IPS-18a (cell line): ENCODE measurements around the gene URM1.

Experiments used
- H3K27ac ChIP-seq: one replicate; pipeline ENCODE4 v1.5.1; 2013; ENCODE audit warnings: low read length
- H3K27me3 ChIP-seq: one replicate; pipeline ENCODE4 v1.6.1; 2013; ENCODE audit warnings: mild to moderate bottlenecking, low read length; ENCODE audit not compliant: control insufficient read depth, insufficient read depth
- H3K36me3 ChIP-seq: one replicate; pipeline ENCODE4 v1.6.1; 2013; ENCODE audit warnings: low read depth, low read length; ENCODE audit not compliant: control insufficient read depth
- H3K4me1 ChIP-seq: one replicate; pipeline ENCODE4 v1.6.1; 2013; ENCODE audit warnings: low read depth, low read length; ENCODE audit not compliant: control insufficient read depth
- H3K4me3 ChIP-seq: one replicate; pipeline ENCODE4 v1.5.1; 2013; ENCODE audit warnings: low read length
- H3K9ac ChIP-seq: one replicate; pipeline ENCODE4 v1.6.1; 2013; ENCODE audit warnings: mild to moderate bottlenecking, low read length, moderate library complexity
- H3K9me3 ChIP-seq: one replicate; pipeline ENCODE4 v1.6.1; 2013; ENCODE audit warnings: low read depth, low read length; ENCODE audit not compliant: control insufficient read depth

The URM1 gene

DNA sequence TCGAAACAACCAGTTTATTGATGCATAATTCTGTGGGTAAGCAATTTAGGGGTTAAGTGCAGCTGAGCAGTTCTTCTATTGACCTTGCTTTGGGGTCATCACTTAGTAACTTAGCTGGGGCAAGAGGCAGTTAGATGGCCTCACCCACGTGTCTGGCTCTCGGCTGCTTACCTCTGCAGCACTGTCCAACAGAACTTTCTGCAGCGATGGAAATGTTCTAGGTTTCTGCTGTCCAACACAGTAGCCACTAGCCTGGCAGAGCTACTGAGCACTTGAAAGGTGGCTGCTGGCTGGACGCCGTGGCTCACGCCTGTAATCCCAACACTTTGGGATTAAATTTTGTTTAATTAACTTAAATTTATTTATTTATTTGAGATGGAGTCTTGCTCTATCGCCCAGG is 13.1 kb upstream of the URM1 start:
- Histone ChIP-seq H3K4me1 (peaks cover 8% of the 10 kb centered on the region), H3K9me3 (no peaks in the 10 kb centered on the region), H3K9ac (no peak overlapping the region), H3K36me3 (peaks cover 3% of the 10 kb centered on the region), H3K27me3 (peaks cover 19% of the 10 kb centered on the region), H3K27ac (no peak overlapping the region), H3K4me3 (no peak overlapping the region)

DNA sequence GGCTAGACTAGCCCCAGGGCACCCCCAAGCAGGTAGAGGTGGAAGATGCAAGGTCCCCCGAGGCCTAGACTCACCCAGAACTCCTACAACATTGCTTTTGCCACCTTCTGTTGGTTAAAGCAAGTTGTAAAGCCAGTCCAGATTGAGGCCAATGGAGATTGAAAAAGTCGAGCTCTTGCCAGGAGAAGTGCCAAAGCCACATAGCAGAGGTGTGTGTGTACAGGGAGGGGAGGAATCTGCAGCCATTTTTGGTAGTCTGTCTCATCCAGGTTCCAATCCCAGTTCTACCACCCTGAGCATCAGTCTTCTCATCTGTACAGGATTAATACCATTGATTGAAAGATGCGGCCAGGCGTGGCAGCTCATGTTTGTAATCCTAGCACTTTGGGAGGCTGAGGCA is 12.3 kb upstream of the URM1 start:
- Histone ChIP-seq H3K4me3 (no peak overlapping the region), H3K4me1 (peaks cover 14% of the 10 kb centered on the region), H3K9me3 (no peaks in the 10 kb centered on the region), H3K27me3 (peaks cover 26% of the 10 kb centered on the region), H3K9ac (no peak overlapping the region), H3K36me3 (peaks cover 3% of the 10 kb centered on the region), H3K27ac (no peak overlapping the region)

DNA sequence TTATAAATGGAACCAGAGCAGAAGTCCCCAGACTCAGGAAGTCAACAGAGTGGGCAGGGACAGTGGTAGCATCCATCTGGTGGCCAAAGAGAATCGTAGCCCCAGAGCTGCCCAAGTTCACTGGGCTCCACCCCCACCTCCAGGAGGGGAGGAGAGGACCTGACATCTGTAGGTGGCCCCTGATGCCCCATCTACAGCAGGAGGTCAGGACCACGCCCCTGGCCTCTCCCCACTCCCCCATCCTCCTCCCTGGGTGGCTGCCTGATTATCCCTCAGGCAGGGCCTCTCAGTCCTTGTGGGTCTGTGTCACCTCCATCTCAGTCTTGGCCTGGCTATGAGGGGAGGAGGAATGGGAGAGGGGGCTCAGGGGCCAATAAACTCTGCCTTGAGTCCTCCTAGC is 10.3 kb upstream of the URM1 start:
- no peak overlapping the region for H3K27ac ChIP-seq
- no peak overlapping the region for H3K4me3 ChIP-seq
- no peak overlapping the region for H3K9ac ChIP-seq
- peaks cover 22% of the 10 kb centered on the region for H3K4me1 ChIP-seq
- no peaks in the 10 kb centered on the region for H3K9me3 ChIP-seq
- peaks cover 41% of the 10 kb centered on the region for H3K27me3 ChIP-seq
- peaks cover 3% of the 10 kb centered on the region for H3K36me3 ChIP-seq

DNA sequence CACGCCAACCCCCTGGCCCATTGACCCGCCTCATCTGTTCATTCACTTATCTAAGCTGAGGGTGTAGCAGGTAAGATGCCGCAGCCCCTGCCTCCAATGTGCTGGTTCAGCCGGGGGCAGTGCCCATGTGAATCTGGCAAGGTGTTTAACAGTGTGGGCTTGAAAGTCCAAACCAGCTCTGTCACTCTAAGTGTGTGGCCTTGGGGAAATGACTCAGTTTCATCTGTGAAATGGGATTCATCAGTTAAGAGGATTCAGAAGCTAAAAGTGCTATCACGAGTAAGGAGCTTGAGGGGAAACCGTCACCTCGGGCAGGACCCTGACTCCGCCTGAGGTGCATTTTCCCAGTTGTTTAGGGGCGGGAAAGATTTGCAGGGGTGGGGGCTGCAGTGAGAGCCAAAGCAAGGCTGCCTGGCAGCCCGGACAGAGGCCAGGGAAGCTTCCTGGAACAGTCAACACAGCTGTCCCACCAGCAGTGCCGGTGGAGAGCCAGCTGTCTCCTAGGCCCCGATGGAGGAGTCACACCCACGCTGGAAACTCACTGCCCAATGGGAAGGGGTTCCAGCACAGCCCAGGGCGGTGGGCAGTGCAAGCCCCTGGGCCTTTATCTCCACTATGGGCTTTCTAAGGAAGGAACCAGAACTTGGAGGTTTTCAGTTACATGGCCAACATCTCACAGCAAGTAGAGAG is 9.7 kb upstream of the URM1 start:
- Histone ChIP-seq H3K4me3 (no peak overlapping the region), H3K9ac (no peak overlapping the region), H3K27me3 (peaks cover 47% of the 10 kb centered on the region), H3K4me1 (peaks cover 22% of the 10 kb centered on the region), H3K36me3 (no peaks in the 10 kb centered on the region), H3K9me3 (no peaks in the 10 kb centered on the region), H3K27ac (no peak overlapping the region)

DNA sequence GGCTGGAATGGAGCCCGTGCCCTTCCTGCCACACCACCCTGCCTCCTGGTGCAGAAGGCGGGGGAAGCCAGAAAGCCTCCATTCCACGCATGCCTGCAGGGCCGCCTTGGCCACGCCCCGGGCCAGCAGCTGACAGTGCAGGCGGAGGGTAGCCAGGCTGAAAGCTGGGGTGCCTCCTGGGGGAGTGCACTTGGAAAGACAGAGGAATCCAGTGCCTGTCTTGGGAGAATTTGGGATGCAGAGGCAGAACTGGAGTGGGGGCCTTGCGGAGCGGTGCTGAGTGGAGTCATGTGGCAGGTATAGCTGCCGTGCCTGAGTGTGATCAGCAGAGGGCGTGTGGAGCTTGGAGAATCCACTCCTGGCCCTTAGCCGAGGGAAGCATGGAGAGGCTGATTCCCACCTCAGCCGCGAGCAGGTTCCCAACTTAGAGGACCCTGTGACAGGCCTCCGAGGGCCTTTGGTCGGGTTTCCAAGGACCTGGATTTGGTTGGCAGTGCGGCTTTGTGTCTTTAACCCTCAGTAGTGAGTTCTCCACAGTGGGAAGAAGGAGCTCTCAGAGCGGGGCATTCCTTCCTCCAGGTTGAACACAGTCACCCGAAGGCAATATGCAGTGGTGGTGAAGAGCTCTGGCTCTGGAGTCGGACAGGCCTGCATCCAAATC is 9.1 kb upstream of the URM1 start:
- no peak overlapping the region for H3K4me3 ChIP-seq
- H3K9me3 ChIP-seq = no peaks in the 10 kb centered on the region
- peaks cover 22% of the 10 kb centered on the region for H3K4me1 ChIP-seq
- H3K36me3 ChIP-seq = no peaks in the 10 kb centered on the region
- H3K27ac ChIP-seq = no peak overlapping the region
- no peak overlapping the region for H3K9ac ChIP-seq
- H3K27me3 ChIP-seq = peaks cover 54% of the 10 kb centered on the region

DNA sequence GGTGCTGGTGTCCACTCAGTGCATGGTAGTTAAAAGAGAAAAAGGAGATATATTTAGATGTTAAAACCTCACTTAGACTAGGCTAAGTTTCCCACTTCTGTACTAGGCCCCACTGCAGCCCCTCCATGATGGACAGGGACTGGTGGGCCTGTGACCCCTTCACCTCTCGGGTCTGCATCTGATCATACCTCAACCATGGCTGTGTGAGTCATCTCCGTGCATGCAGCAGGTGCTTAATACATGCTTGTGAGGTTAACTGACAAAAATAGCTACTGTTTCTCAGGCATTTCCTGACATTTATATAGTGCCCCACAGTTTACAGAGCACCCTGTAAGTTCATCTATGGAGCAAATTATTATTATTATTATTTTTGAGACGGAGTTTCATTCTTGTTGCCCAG is 8.4 kb upstream of the URM1 start:
- no peaks in the 10 kb centered on the region for H3K9me3 ChIP-seq
- H3K36me3 ChIP-seq = no peaks in the 10 kb centered on the region
- H3K4me1 ChIP-seq = peaks cover 22% of the 10 kb centered on the region
- H3K27ac ChIP-seq = no peak overlapping the region
- H3K9ac ChIP-seq = no peak overlapping the region
- H3K4me3 ChIP-seq = no peak overlapping the region
- H3K27me3 ChIP-seq = peaks cover 60% of the 10 kb centered on the region

DNA sequence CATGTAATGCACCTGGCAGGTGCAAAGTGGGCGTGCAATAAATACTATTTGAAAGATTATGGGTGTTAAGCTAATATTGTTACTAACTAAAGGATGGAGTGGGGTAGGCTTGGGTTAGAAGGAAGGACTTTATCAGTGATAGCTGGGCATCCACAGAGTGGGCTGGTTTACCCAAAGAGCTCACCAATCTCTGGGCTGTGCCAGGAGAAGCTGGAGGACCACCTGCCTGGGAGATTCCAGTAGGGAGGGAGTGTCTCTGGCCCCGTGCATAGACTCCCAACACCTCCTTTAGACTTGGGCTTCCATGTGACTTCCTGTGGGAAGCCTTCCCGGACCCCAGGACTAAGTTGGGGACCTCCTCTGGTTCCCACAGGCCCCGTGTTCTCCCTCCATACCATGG is 5.6 kb upstream of the URM1 start:
- Histone ChIP-seq H3K27me3 (peaks cover 71% of the 10 kb centered on the region), H3K4me1 (peaks cover 26% of the 10 kb centered on the region)

DNA sequence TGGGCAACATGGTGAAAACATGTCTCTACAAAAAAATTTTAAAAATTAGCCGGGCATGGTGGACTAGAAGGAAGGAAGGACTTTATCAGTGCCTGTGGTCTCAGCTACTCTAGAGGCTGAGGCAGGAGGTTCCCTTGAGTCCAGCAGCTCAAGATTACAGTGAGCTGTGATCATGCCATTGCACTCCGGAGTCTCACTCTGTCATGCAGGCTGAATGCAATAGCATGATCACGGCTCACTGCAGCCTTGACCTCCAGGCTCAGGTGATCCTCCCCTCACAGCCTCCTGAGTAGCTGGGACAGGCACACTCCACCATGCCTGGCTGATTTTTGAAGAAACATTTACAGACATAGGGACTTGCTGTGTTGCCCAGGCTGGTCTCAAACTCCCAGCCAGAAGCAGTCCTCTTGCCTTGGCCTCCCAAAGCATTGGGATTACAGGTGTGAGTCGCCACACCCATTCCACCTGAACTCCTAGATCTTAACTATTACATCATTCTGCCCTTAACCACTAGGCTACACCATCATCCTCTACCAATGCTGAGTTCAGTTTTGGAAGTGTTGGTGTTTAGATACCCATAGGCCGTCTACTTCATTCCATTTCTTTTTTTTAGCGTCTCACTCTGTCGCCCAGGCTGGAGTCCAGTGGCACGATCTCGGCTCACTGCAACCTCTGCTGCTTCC is 2.0 kb upstream of the URM1 start:
- H3K9me3 ChIP-seq = no peaks in the 10 kb centered on the region
- H3K27ac ChIP-seq = no peak overlapping the region
- H3K4me1 ChIP-seq = peaks cover 19% of the 10 kb centered on the region
- no peak overlapping the region for H3K9ac ChIP-seq
- no peak overlapping the region for H3K4me3 ChIP-seq
- H3K36me3 ChIP-seq = no peaks in the 10 kb centered on the region
- peaks cover 42% of the 10 kb centered on the region for H3K27me3 ChIP-seq

More for the DNA sequence above, 5.6 kb upstream of the URM1 start:
- Histone ChIP-seq H3K9ac (peak overlapping the region; percentile 29), H3K36me3 (no peaks in the 10 kb centered on the region), H3K4me3 (peak overlapping the region; percentile 38), H3K9me3 (no peaks in the 10 kb centered on the region), H3K27ac (no peak overlapping the region)

DNA sequence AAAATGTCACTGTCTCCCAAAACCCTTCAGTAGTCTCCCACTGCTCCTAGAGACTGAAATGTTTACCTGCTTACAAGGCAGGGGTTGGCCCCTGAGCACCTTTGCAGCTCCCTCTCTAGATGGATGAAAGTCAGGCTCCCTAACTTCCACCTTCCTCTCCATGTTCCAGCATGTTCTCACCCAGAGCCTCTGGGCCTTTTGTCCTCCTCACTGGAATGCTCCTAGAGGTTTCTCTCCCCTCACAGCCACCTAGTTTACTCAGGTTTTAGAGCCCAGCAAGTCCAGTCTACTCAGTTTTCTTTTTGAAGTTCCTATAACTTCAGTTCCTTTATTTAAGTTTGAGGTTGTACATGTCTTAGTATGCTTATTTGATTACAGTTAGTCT is 815 bp upstream of the URM1 start:
- H3K4me1 ChIP-seq = peaks cover 16% of the 10 kb centered on the region
- H3K4me3 ChIP-seq = peak overlapping the region; percentile 97
- H3K27me3 ChIP-seq = peaks cover 35% of the 10 kb centered on the region
- H3K9me3 ChIP-seq = no peaks in the 10 kb centered on the region
- H3K27ac ChIP-seq = no peak overlapping the region
- peak overlapping the region; percentile 63 for H3K9ac ChIP-seq
- H3K36me3 ChIP-seq = no peaks in the 10 kb centered on the region

DNA sequence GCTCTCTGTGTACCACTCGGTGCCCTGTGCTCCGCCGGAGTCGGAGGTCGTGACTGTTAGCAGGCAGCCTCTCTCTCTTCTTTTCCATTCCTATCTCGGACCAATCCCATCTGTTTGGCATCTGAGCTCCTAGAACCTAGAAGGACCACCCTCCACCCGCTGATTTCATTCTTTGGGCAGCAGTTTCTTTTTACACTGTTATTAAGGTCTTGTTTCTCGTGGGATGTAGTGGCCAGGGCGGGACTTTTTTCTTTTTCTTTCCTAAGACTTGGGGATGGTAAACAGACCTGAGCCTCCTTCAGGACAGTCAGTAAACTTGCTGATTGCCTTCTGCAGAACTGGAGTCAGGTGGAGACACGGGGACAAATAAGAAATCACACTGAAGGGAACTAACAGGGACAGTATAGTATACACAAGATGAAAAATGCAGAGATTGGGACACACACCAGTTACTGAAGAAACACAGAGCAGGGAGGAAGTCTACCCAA is 500 bp downstream of the URM1 start:
- H3K27me3 ChIP-seq = peaks cover 22% of the 10 kb centered on the region
- no peaks in the 10 kb centered on the region for H3K36me3 ChIP-seq
- peaks cover 11% of the 10 kb centered on the region for H3K4me1 ChIP-seq
- H3K27ac ChIP-seq = no peak overlapping the region
- peak overlapping the region; percentile 97 for H3K4me3 ChIP-seq
- H3K9ac ChIP-seq = peak overlapping the region; percentile 67
- no peaks in the 10 kb centered on the region for H3K9me3 ChIP-seq

DNA sequence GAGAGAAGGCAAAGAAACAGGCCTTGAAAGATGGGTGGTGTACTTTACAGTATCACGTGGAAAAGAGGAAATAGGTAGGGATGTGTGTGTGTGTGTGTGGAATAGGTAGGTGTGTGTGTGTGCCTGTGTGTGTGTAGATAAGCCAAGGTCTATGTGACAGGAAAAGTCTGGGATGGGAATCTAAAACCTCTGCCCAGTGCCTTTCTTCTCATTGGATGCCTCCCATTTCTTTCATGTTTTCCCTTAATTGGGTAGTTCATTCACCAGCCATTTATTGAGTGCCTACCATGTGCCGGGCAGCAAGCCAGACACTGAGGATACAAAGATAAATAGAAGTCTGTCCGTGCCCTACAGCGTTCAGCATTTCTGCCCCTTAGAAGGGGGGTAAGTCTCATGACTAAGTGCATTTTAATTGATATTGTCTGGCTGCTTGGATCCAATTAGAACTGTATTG is 1.0 kb downstream of the URM1 start:
- Histone ChIP-seq H3K36me3 (no peaks in the 10 kb centered on the region), H3K9ac (peak overlapping the region; percentile 67), H3K27ac (no peak overlapping the region), H3K9me3 (no peaks in the 10 kb centered on the region), H3K4me1 (peaks cover 11% of the 10 kb centered on the region), H3K27me3 (peaks cover 16% of the 10 kb centered on the region), H3K4me3 (peak overlapping the region; percentile 97)
